B cell (primary cell): Measurements from ENCODE around the gene ANAPC7. TPM values are rescaled to one million over a fixed set of nuclear protein-coding genes. Genes with fewer than 3 reads are reported as not detected.

Experiments
- ATAC-seq: fragments of 200-7000 bp; cut with Tn5 transposase; one replicate; pipeline ENCODE4 v1.10.0; 2021; ENCODE audit warnings: low read depth, mild to moderate bottlenecking, moderate number of reproducible peaks, moderate library complexity
- CTCF ChIA-PET: fragments of 350-600 bp; sonication (Branson Sonifier 250); formaldehyde crosslinking; loops from one replicate; lab custom pipeline; 2021; ENCODE audit warnings: antibody characterized with exemption, inconsistent platforms; lab: Charles Lee
- POLR2A ChIA-PET: fragments of 350-600 bp; sonication (Branson Sonifier 250); formaldehyde crosslinking; loops from one replicate; lab custom pipeline; 2021; ENCODE audit warnings: antibody characterized with exemption; lab: Charles Lee
- DNase-seq: peaks from one replicate; pipeline ENCODE4 v3.0.0; 2013
- H2AFZ ChIP-seq: 2 replicates; pipeline ENCODE4 v1.6.1; 2012; ENCODE audit warnings: mild to moderate bottlenecking, low read depth, low read length; ENCODE audit not compliant: insufficient read depth, poor library complexity, severe bottlenecking
- H3K27ac ChIP-seq, 2 donors: 1 replicate in 1 of 2; 2 replicates in 1 of 2; pipeline ENCODE4 v1.5.1; 2012 to 2013; ENCODE audit warnings: low read length in 2 of 2, mild to moderate bottlenecking in 2 of 2, moderate library complexity in 1 of 2
- H3K27me3 ChIP-seq, 4 experiments: fragments of 200-600 bp in 1 of 4; sonication (generic) in 1 of 4; replicated peaks in 1 of 4; 1 replicate in 2 of 4; 2 replicates in 2 of 4; pipeline versions ENCODE4 v1.6.1 to v1.7.0; 2013 to 2016; ENCODE audit warnings: low read length in 3 of 4, mild to moderate bottlenecking in 2 of 4, mixed read lengths in 1 of 4, moderate library complexity in 1 of 4; ENCODE audit not compliant: insufficient read depth in 4 of 4, control insufficient read depth in 3 of 4; ENCODE audit errors: control extremely low read depth in 1 of 4
- H3K36me3 ChIP-seq, 2 experiments: replicated peaks in 1 of 2; 1 replicate in 1 of 2; 2 replicates in 1 of 2; pipeline versions ENCODE4 v1.6.1 to v1.7.1; 2013; ENCODE audit warnings: low read length in 1 of 2; ENCODE audit not compliant: insufficient read depth in 2 of 2, control insufficient read depth in 1 of 2; ENCODE audit errors: control extremely low read depth in 1 of 2, extremely low read depth in 1 of 2
- H3K4me1 ChIP-seq, 2 donors: fragments of 200-600 bp in 1 of 2; sonication (generic) in 1 of 2; 1 replicate in 1 of 2; 2 replicates in 1 of 2; pipeline versions ENCODE4 v1.5.1 to v1.6.1; 2013 to 2017; ENCODE audit warnings: low read length in 2 of 2; ENCODE audit not compliant: control insufficient read depth in 2 of 2, insufficient read depth in 2 of 2
- H3K4me2 ChIP-seq: replicated peaks from 2 replicates; pipeline ENCODE3; 2012; ENCODE audit warnings: mild to moderate bottlenecking, low read depth, low read length; ENCODE audit not compliant: poor library complexity, severe bottlenecking
- H3K4me3 ChIP-seq, 5 experiments: fragments of 200-600 bp in 1 of 5; sonication (generic) in 1 of 5; 1 replicate in 3 of 5; 2 replicates in 2 of 5; pipeline versions ENCODE4 v1.5.1 to v1.7.0; 2011 to 2016; ENCODE audit warnings: low read length in 4 of 5, mild to moderate bottlenecking in 4 of 5, low read depth in 2 of 5, control low read depth in 1 of 5, moderate library complexity in 1 of 5; ENCODE audit not compliant: insufficient read depth in 1 of 5; ENCODE audit errors: control extremely low read depth in 1 of 5, extremely low read depth in 1 of 5
- H3K79me2 ChIP-seq: fragments of 200-600 bp; sonication (generic); one replicate; pipeline ENCODE4 v1.6.0; 2016; ENCODE audit warnings: low read length; ENCODE audit not compliant: control insufficient read depth, insufficient read depth
- H3K9ac ChIP-seq: fragments of 200-600 bp; sonication (generic); 2 replicates; pipeline ENCODE4 v1.6.1; 2017; ENCODE audit warnings: mild to moderate bottlenecking, low read length, moderate library complexity
- H3K9me3 ChIP-seq, 3 donors: one replicate each; pipeline versions ENCODE4 v1.6.1 to v1.7.1; 2013; ENCODE audit warnings: low read length in 2 of 3; ENCODE audit not compliant: control insufficient read depth in 2 of 3, insufficient read depth in 1 of 3; ENCODE audit errors: control extremely low read depth in 1 of 3
- H4K20me1 ChIP-seq: 2 replicates; pipeline ENCODE4 v1.6.0; 2012; ENCODE audit warnings: mild to moderate bottlenecking, low read length; ENCODE audit not compliant: insufficient read depth, control insufficient read depth, poor library complexity, severe bottlenecking
- H3K27ac Mint-ChIP-seq: one replicate; pipeline ENCODE4 v1.8.0; 2021; ENCODE audit warnings: mixed read lengths
- H3K27me3 Mint-ChIP-seq: one replicate; pipeline ENCODE4 v1.8.0; 2021; ENCODE audit warnings: mixed read lengths
- H3K4me1 Mint-ChIP-seq: one replicate; pipeline ENCODE4 v1.8.0; 2021; ENCODE audit warnings: mixed read lengths
- H3K4me3 Mint-ChIP-seq: one replicate; pipeline ENCODE4 v1.8.0; 2021; ENCODE audit warnings: mixed read lengths
- H3K9me3 Mint-ChIP-seq: one replicate; pipeline ENCODE4 v1.8.0; 2022; ENCODE audit warnings: mixed read lengths; ENCODE audit not compliant: insufficient read depth
- EZH2 ChIP-seq: IDR thresholded peaks from 2 replicates; pipeline ENCODE4 v1.6.1; 2012; ENCODE audit warnings: borderline replicate concordance, low read depth, mild to moderate bottlenecking, moderate library complexity, low read length; ENCODE audit not compliant: insufficient read depth, poor library complexity, severe bottlenecking
- WGBS: methylation state at CpG from one replicate; pipeline ENCODE4 v1.1.5; 2013; ENCODE audit warnings: missing lambda C conversion rate; ENCODE audit not compliant: insufficient coverage; 5-methylcytosine and 5-hydroxymethylcytosine counted together
- intact Hi-C: fragments of 100-400 bp; cut with micrococcal nuclease; formaldehyde crosslinking; loops from one replicate; pipeline ENCODE4 v1.10.0; 2022
- polyA minus RNA-seq: library from RNA; depleted of rRNA, polyadenylated mRNA; stranded (reverse); fragments of >200 nt; gene quantifications from 2 replicates; pipeline ENCODE4 v1.2.3, GENCODE V29; 2012
- polyA plus RNA-seq: library from polyadenylated mRNA; depleted of rRNA; stranded (reverse); fragments of >200 nt; gene quantifications from 2 replicates; pipeline ENCODE4 v1.2.3, GENCODE V29; 2012
- total RNA-seq, 2 donors: library from RNA; stranded (reverse); fragments of 120-200 nt in 1 of 2; gene quantifications; 1 replicate in 1 of 2; 2 replicates in 1 of 2; pipeline versions ENCODE4 v1.2.3 to v1.2.4, GENCODE V29; 2013 to 2022
- TF ChIP-seq, protein P1 (sequence below): fragments of 200-600 bp; IDR thresholded peaks from one replicate; pipeline ENCODE4 v1.8.0; 2022; ENCODE audit warnings: antibody characterized with exemption, mild to moderate bottlenecking

ANAPC7 gene, protein sequence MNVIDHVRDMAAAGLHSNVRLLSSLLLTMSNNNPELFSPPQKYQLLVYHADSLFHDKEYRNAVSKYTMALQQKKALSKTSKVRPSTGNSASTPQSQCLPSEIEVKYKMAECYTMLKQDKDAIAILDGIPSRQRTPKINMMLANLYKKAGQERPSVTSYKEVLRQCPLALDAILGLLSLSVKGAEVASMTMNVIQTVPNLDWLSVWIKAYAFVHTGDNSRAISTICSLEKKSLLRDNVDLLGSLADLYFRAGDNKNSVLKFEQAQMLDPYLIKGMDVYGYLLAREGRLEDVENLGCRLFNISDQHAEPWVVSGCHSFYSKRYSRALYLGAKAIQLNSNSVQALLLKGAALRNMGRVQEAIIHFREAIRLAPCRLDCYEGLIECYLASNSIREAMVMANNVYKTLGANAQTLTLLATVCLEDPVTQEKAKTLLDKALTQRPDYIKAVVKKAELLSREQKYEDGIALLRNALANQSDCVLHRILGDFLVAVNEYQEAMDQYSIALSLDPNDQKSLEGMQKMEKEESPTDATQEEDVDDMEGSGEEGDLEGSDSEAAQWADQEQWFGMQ
- total RNA-seq (68.4 and 68.8 TPM in 2 replicates), polyA plus RNA-seq (56.9 and 60.1 TPM in 2 replicates), polyA minus RNA-seq (19.3 and 32.3 TPM in 2 replicates)
- 41.0 TPM for total RNA-seq (2013)

DNA sequence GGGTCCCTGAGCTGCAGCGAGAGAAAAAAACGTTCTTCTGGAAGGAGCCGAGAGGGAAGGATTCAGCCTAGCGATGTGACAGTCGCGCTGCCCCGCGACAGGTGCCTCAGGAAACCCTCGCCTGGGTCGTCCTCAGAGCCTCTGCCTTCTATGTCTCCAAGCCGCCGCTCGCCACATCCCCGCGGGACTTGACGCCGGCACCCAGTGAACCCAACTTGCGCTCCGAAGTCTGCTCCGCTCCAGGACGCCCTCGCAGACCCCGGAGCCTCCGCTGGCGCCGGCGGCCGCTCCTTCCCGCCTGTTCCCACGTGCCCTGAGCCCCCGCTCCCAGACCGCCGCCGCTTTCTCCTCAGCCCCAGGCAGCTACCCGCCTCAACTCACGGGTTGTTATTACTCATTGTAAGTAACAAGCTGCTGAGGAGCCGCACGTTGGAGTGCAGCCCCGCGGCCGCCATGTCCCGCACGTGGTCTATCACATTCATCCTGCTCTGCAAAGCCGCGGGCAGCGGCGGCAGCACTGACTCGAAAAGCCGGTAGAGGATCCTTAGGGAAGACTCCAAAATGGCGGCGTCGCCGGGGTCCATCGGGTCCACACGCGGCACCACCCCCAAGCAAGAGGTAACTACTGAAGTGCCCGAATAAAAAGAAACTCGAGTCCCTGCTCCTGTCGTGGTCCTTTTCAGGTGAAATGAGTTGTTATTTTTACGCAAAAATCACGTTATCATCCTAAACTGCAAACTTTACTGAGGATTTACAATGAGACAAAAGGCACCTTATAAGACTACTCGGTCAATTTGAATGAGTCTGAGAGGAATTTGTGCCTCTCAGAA lies at the start of gene ANAPC7:
Gene ANAPC7, minus strand, starts transcription at position 563 of the 830 bp plus-strand sequence. Its CDS starts 81 bp downstream, at position 482.
- Mint-ChIP-seq H3K4me3 (peak within 1 kb of the TSS; percentile 99), H3K9me3 (no peaks in the 10 kb centered on the region), H3K27ac (peak within 1 kb of the TSS; percentile 99), H3K4me1 (peaks cover 34% of the 10 kb centered on the region), H3K27me3 (peaks cover 1% of the 10 kb centered on the region)
- WGBS, result under 1% methylated on average over 49 of the region's 62 CpGs
- intact Hi-C loops, result loop anchor here (1.0 to 10.0 kb wide), 5 partner anchors 28 to 1439 kb away; partner anchors contain the start of genes ATP2A2, FAM222A, IFT81 and MAPKAPK5
- peak within 1 kb of the TSS; percentile 93 for H3K9ac ChIP-seq
- peaks cover 13 to 18% of the 10 kb centered on the region in 2 donors for H3K4me1 ChIP-seq
- peak within 1 kb of the TSS; percentile 83 to 89 for H3K27ac ChIP-seq
- peaks cover 0 to 2% of the 10 kb centered on the region in 2 experiments for H3K36me3 ChIP-seq
- H3K79me2 ChIP-seq, result peaks cover 46% of the 10 kb centered on the region
- TF ChIP-seq, protein P1, sequence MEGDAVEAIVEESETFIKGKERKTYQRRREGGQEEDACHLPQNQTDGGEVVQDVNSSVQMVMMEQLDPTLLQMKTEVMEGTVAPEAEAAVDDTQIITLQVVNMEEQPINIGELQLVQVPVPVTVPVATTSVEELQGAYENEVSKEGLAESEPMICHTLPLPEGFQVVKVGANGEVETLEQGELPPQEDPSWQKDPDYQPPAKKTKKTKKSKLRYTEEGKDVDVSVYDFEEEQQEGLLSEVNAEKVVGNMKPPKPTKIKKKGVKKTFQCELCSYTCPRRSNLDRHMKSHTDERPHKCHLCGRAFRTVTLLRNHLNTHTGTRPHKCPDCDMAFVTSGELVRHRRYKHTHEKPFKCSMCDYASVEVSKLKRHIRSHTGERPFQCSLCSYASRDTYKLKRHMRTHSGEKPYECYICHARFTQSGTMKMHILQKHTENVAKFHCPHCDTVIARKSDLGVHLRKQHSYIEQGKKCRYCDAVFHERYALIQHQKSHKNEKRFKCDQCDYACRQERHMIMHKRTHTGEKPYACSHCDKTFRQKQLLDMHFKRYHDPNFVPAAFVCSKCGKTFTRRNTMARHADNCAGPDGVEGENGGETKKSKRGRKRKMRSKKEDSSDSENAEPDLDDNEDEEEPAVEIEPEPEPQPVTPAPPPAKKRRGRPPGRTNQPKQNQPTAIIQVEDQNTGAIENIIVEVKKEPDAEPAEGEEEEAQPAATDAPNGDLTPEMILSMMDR, result no peak
- no peak for TF ChIP-seq EZH2
- peak; percentile 92 for DNase-seq
- peak within 1 kb of the TSS; percentile 88 for H3K4me2 ChIP-seq
- peak; percentile 93 for ATAC-seq
- POLR2A ChIA-PET, result no interaction called here
- H4K20me1 ChIP-seq, result peaks cover 4% of the 10 kb centered on the region
- H2AFZ ChIP-seq, result peak within 1 kb of the TSS; percentile 99
- H3K4me3 ChIP-seq, result peak within 1 kb of the TSS; percentile 85 to 100 (median 98)
- H3K9me3 ChIP-seq, result no peaks in the 10 kb centered on the region
- H3K27me3 ChIP-seq, result no peaks in the 10 kb centered on the region
- CTCF ChIA-PET, result interaction anchor here (2.9 kb wide), 1 partner anchor 28 kb away, joined by 12 read pairs; no protein-coding TSS in a partner anchor
